Endothelial cell of umbilical vein (primary cell): ENCODE results near the gene B4GALT5. TPM values are rescaled to one million over a fixed set of nuclear protein-coding genes. Genes with fewer than 3 reads are reported as not detected.

Experiments used
- BruUV-seq: library from RNA; stranded (reverse); fragments of 400-500 nt; replicated peaks from 2 replicates; lab custom pipeline; 2021; lab: Mats Ljungman, UMichigan
- CTCF ChIA-PET: fragments of 300-600, 350-600 bp; sonication (Branson Sonifier 250); formaldehyde crosslinking; loops from one replicate; lab custom pipeline; 2021; ENCODE audit warnings: antibody characterized with exemption, inconsistent platforms; lab: Charles Lee
- POLR2A ChIA-PET: fragments of 300-600, 350-600 bp; sonication (Branson Sonifier 250); formaldehyde crosslinking; loops from one replicate; lab custom pipeline; 2021; ENCODE audit warnings: antibody characterized with exemption, inconsistent platforms; lab: Charles Lee
- DNase-seq: peaks from one replicate; pipeline ENCODE4 v3.0.0-alpha.2; 2011; ENCODE audit warnings: low read depth, low spot score
- FAIRE-seq: peaks from 2 replicates; lab custom pipeline; 2011; peaks lifted over from hg19 to GRCh38; lab: Jason Lieb, UNC
- H2AFZ ChIP-seq: 2 replicates; pipeline ENCODE4 v1.6.0; 2012; ENCODE audit warnings: low read depth, low read length, control low read depth, inconsistent platforms
- H3K27ac ChIP-seq: 2 replicates; pipeline ENCODE4 v1.5.1; 2011; ENCODE audit warnings: low read depth, mild to moderate bottlenecking, control low read depth, low read length, moderate library complexity; ENCODE audit not compliant: insufficient read depth
- H3K27me3 ChIP-seq, 2 experiments: 2 replicates each; pipeline versions ENCODE4 v1.6.0 to v1.6.1; 2011; ENCODE audit warnings: low read length in 2 of 2, mixed read lengths in 1 of 2; ENCODE audit not compliant: control insufficient read depth in 2 of 2, insufficient read depth in 2 of 2
- H3K36me3 ChIP-seq, 2 experiments: 2 replicates in 1 of 2; 3 replicates in 1 of 2; pipeline ENCODE4 v1.5.1; 2011; ENCODE audit warnings: low read length in 2 of 2, mild to moderate bottlenecking in 1 of 2, moderate library complexity in 1 of 2; ENCODE audit not compliant: control insufficient read depth in 2 of 2, insufficient read depth in 2 of 2; ENCODE audit errors: extremely low read depth in 1 of 2
- H3K4me1 ChIP-seq: 3 replicates; pipeline ENCODE4 v1.5.1; 2011; ENCODE audit warnings: mild to moderate bottlenecking, low read length; ENCODE audit not compliant: control insufficient read depth, insufficient read depth; ENCODE audit errors: extremely low read depth
- H3K4me2 ChIP-seq: 2 replicates; pipeline ENCODE4 v1.6.1; 2011; ENCODE audit warnings: low read length, control low read depth, mixed read lengths; ENCODE audit not compliant: insufficient read depth
- H3K4me3 ChIP-seq, 3 experiments: fragments of 200-600 bp in 1 of 3; sonication (generic), shearing (Covaris generic) in 1 of 3; replicated peaks in 1 of 3; 2 replicates each; pipeline ENCODE4 v1.5.1; 2011 to 2016; ENCODE audit warnings: control low read depth in 3 of 3, low read length in 3 of 3, mild to moderate bottlenecking in 2 of 3, inconsistent platforms in 1 of 3, low read depth in 1 of 3, moderate library complexity in 1 of 3; ENCODE audit not compliant: insufficient read depth in 1 of 3
- H3K79me2 ChIP-seq: 2 replicates; pipeline ENCODE4 v1.6.0; 2012; ENCODE audit warnings: low read length, inconsistent platforms; ENCODE audit not compliant: control insufficient read depth, insufficient read depth
- H3K9ac ChIP-seq: replicated peaks from 2 replicates; pipeline ENCODE3; 2011; ENCODE audit warnings: low read length, control low read depth; ENCODE audit not compliant: insufficient read depth; ENCODE audit errors: extremely low read depth
- H3K9me1 ChIP-seq: replicated peaks from 3 replicates; pipeline ENCODE4 v1.6.0; 2011; ENCODE audit warnings: mild to moderate bottlenecking, low read length; ENCODE audit not compliant: control insufficient read depth, insufficient read depth; ENCODE audit errors: extremely low read depth
- H3K9me3 ChIP-seq: replicated peaks from 2 replicates; pipeline ENCODE4 v1.5.1; 2012; ENCODE audit warnings: low read length, inconsistent platforms; ENCODE audit not compliant: control insufficient read depth, insufficient read depth
- H4K20me1 ChIP-seq: replicated peaks from 2 replicates; pipeline ENCODE3; 2011; ENCODE audit warnings: mild to moderate bottlenecking, low read length; ENCODE audit not compliant: control insufficient read depth, insufficient read depth; ENCODE audit errors: extremely low read depth
- EZH2 ChIP-seq: IDR thresholded peaks from 2 replicates; pipeline ENCODE4 v1.6.1; 2012; ENCODE audit warnings: borderline replicate concordance, low read depth, mild to moderate bottlenecking, moderate library complexity, low read length, inconsistent platforms; ENCODE audit not compliant: severe bottlenecking
- FOS ChIP-seq: IDR thresholded peaks from 2 replicates; pipeline ENCODE4 v1.6.1; 2011; ENCODE audit warnings: mild to moderate bottlenecking, low read length, moderate library complexity, borderline replicate concordance; ENCODE audit not compliant: insufficient read depth
- GATA2 ChIP-seq: IDR thresholded peaks from 2 replicates; pipeline ENCODE4 v1.7.0; 2011; ENCODE audit warnings: low read depth, mild to moderate bottlenecking, moderate library complexity, mixed read lengths, low read length; ENCODE audit not compliant: insufficient read length, insufficient read depth
- JUN ChIP-seq: IDR thresholded peaks from 2 replicates; pipeline ENCODE4 v1.6.1; 2011; ENCODE audit warnings: borderline replicate concordance, low read depth; ENCODE audit not compliant: insufficient read length, insufficient read depth
- MYC ChIP-seq: IDR thresholded peaks from one replicate; pipeline ENCODE4 v1.6.1; 2011; ENCODE audit warnings: mild to moderate bottlenecking, low read depth, low read length
- POLR2A ChIP-seq: IDR thresholded peaks from 2 replicates; pipeline ENCODE4 v1.6.1; 2012; ENCODE audit warnings: low read depth, mild to moderate bottlenecking, control low read depth, low read length
- POLR2AphosphoS5 ChIP-seq: IDR thresholded peaks from 2 replicates; pipeline ENCODE4 v1.6.1; 2012; ENCODE audit warnings: low read depth, mild to moderate bottlenecking, control low read depth, low read length, moderate library complexity; ENCODE audit not compliant: insufficient read depth
- dilution Hi-C: fragments of 300-500 bp; cut with MboI; formaldehyde crosslinking; loops from one replicate; pipeline ENCODE4 v1.15.0; 2019; ENCODE audit warnings: low sequenced_read_pairs; ENCODE audit not compliant: extremely low pct_ligation_motif_present
- intact Hi-C: fragments of 100-400 bp; cut with micrococcal nuclease; formaldehyde crosslinking; loops from one replicate; pipeline ENCODE4 v1.10.0; 2022
- polyA plus RNA-seq, 4 experiments: library from polyadenylated mRNA; depleted of rRNA in 3 of 4; stranded (reverse) in 3 of 4; unstranded in 1 of 4; fragments of >200 nt; gene quantifications; 2 replicates each; pipeline versions ENCODE4 v1.2.1 to v1.2.3, GENCODE V29; 2011 to 2012; ENCODE audit warnings: missing spikeins in 1 of 4
- total RNA-seq: library from RNA; stranded (reverse); gene quantifications from 2 replicates; pipeline ENCODE4 v1.2.3, GENCODE V29; 2021
- TF ChIP-seq, protein P1 (sequence below), 2 donors: IDR thresholded peaks; 1 replicate in 1 of 2; 2 replicates in 1 of 2; pipeline ENCODE4 v1.5.1; 2011; ENCODE audit warnings: low read length in 2 of 2, mild to moderate bottlenecking in 2 of 2, moderate library complexity in 2 of 2, control low read depth in 1 of 2, inconsistent platforms in 1 of 2, low read depth in 1 of 2; ENCODE audit not compliant: insufficient read depth in 1 of 2; ENCODE audit errors: extremely low read depth in 1 of 2
- TF ChIP-seq, protein P2 (sequence below): IDR thresholded peaks from 2 replicates; pipeline ENCODE4 v1.6.1; 2011; ENCODE audit not compliant: insufficient read depth, insufficient read length

Gene B4GALT5
- total and polyA plus RNA-seq, 2 donors (not counting 3 experiments of a cell fraction or from before 2014, with no cell fraction given), result 54.4 to 70.1 TPM

DNA sequence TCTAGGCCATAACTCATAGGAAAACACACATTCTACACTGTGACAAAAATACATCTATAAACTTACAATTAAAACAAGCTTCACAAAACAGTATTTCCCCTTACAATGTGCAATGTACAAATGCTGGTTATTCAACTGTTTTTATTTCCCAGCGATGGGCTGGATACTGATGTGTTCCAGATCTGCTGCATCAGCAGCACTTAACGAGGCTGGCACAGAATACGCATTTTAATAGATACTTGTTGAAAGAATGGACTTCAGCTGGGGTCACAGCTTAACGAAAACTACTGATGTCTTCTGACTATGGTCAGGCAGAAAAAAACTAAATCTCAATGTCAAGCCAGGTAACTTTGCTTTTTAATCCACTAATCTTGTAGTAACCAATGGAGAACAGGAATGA lies 70.9 kb downstream of the B4GALT5 start:
- no peak for DNase-seq
- CTCF ChIA-PET, result interaction anchor here (0.9 to 2.2 kb wide), 3 partner anchors 32 to 203 kb away, joined by 3 to 8 read pairs (median 4); no protein-coding TSS in a partner anchor
- Histone ChIP-seq H3K9me3 (no peaks in the 10 kb centered on the region), H3K9me1 (no peaks in the 10 kb centered on the region), H3K79me2 (no peaks in the 10 kb centered on the region), H3K27me3 (no peaks in the 10 kb centered on the region), H3K4me3 (no peak overlapping the region), H3K4me1 (no peaks in the 10 kb centered on the region), H3K36me3 (peaks cover 17 to 37% of the 10 kb centered on the region in 2 experiments), H3K4me2 (no peak overlapping the region), H3K27ac (no peak overlapping the region), H4K20me1 (no peaks in the 10 kb centered on the region), H3K9ac (no peak overlapping the region), H2AFZ (no peak overlapping the region)
- intact Hi-C loops (no loop called here), dilution Hi-C loops (no loop called here)
- no TSS peak for BruUV-seq
- TF ChIP-seq FOS (no peak), POLR2AphosphoS5 (no peak), JUN (no peak), POLR2A (no peak), GATA2 (no peak), EZH2 (no peak), MYC (no peak)
- TF ChIP-seq, protein P1, sequence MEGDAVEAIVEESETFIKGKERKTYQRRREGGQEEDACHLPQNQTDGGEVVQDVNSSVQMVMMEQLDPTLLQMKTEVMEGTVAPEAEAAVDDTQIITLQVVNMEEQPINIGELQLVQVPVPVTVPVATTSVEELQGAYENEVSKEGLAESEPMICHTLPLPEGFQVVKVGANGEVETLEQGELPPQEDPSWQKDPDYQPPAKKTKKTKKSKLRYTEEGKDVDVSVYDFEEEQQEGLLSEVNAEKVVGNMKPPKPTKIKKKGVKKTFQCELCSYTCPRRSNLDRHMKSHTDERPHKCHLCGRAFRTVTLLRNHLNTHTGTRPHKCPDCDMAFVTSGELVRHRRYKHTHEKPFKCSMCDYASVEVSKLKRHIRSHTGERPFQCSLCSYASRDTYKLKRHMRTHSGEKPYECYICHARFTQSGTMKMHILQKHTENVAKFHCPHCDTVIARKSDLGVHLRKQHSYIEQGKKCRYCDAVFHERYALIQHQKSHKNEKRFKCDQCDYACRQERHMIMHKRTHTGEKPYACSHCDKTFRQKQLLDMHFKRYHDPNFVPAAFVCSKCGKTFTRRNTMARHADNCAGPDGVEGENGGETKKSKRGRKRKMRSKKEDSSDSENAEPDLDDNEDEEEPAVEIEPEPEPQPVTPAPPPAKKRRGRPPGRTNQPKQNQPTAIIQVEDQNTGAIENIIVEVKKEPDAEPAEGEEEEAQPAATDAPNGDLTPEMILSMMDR (IDR thresholded peaks at IDR 0.05; ENCODE audit: extremely low read depth in 1 of 2, insufficient read depth in 1 of 2, low read depth in 1 of 2, low read length in 2 of 2), result no peak
- TF ChIP-seq, protein P2, sequence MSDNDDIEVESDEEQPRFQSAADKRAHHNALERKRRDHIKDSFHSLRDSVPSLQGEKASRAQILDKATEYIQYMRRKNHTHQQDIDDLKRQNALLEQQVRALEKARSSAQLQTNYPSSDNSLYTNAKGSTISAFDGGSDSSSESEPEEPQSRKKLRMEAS, result no peak
- POLR2A ChIA-PET, result no interaction called here
- FAIRE-seq, result no peak
